Activated naive CD4-positive, alpha-beta T cell treated with anti-CD3 and anti-CD28 coated beads, Interleukin-2, amount 50 U/mL, for 24 hours (primary cell): Measurements from ENCODE around the gene GC.
"Not testable (repeated sequence)": the region's sequence is repeated elsewhere in the genome, so short reads cannot be mapped to it uniquely, and the experiment has no call there.

ENCODE experiments used
- H3K27ac Mint-ChIP-seq: one replicate; pipeline ENCODE4 v1.8.0; 2021; ENCODE audit warnings: mild to moderate bottlenecking, mixed read lengths
- H3K27me3 Mint-ChIP-seq: one replicate; pipeline ENCODE4 v1.8.0; 2021; ENCODE audit warnings: mixed read lengths
- H3K36me3 Mint-ChIP-seq: one replicate; pipeline ENCODE4 v1.8.0; 2021; ENCODE audit warnings: mixed read lengths
- H3K4me1 Mint-ChIP-seq: one replicate; pipeline ENCODE4 v1.8.0; 2021; ENCODE audit warnings: mixed read lengths
- H3K4me3 Mint-ChIP-seq: one replicate; pipeline ENCODE4 v1.8.0; 2021; ENCODE audit warnings: mild to moderate bottlenecking, mixed read lengths
- H3K9me3 Mint-ChIP-seq: one replicate; pipeline ENCODE4 v1.8.0; 2021; ENCODE audit warnings: mixed read lengths

Gene GC

DNA sequence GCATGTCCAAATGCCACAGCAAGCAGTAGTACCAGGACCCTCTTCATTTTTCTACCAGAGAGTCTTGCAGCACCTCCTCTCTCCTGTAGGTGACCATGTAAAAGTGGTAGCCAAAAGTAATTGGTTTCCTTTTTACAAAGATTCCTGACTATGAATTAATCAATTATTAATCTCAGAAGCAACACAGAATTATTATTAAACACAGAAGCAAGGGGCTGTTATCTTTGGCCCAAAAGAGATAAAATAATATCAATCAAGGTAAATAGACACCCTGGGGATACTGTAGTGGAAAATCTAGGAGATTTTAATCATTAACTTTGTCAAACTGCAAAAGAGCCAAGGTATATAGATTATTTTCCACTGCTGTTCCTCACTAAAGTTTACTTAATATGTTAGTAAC lies at the start of gene GC:
Gene GC (minus strand): TSS at position 108 of the 400 bp plus-strand sequence. CDS start 61 bp downstream, at position 47.
- no peak within 1 kb of the TSS for H3K27ac Mint-ChIP-seq
- no peaks in the 10 kb centered on the region for H3K36me3 Mint-ChIP-seq
- H3K9me3 Mint-ChIP-seq: no peaks in the 10 kb centered on the region
- no peaks in the 10 kb centered on the region for H3K4me1 Mint-ChIP-seq
- peaks cover 2% of the 10 kb centered on the region for H3K27me3 Mint-ChIP-seq
- no peak within 1 kb of the TSS for H3K4me3 Mint-ChIP-seq

DNA sequence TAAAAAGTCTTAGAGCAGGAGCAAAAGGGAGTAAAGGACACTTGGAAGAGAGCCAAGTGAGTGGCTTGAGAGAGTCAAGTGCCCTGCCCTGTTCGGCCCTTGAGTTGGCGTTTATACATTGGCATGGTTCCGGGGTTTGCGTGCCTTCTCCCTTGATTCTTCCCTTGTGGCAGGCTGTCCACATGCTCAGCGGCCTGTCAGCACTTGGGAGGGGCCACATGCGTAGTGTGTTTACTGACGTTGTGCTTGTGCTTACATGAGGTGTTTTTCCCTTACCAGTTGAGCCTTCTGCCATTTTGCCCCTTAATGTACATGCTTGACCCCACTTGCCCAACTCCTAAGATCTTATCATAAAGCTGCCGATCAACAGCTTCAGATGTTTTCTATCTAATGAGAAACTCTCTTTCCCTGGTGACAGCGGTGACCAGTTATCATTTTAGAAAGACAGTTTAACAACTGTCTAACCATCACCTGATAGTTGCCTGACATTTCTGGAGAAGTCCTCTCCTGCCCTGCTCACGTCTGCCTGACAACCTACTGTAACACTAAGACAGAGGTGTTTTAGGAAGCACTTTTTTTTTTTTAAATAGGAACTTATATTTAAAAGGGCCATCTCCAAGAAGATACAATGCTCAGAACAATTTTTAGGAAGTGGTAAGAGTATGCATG lies 49.5 kb upstream of the GC start:
- H3K4me1 Mint-ChIP-seq: no peaks in the 10 kb centered on the region

DNA sequence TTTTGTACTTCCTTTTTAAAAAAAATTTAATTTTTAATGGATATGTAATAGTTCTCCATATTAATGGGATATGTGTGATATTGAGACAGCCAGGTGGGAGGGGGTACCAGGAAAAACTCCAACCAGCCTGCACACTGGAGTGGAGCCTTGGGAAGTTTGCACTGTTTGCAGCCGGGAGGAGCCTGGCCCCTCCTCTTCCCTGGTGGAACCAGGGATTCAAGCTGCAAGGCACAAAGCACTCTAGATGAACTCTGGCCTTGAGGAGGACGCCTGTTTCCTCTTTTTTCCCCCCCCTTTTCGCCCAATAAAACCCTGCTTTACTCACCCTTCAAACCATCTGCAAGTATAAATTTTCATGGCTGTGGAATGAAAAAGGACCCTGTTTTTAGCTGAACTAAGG lies 48.2 kb upstream of the GC start:
- no peak overlapping the region for H3K27ac Mint-ChIP-seq
- H3K4me1 Mint-ChIP-seq: no peaks in the 10 kb centered on the region
- H3K4me3 Mint-ChIP-seq: no peak overlapping the region
- no peaks in the 10 kb centered on the region for H3K36me3 Mint-ChIP-seq
- peaks cover 7% of the 10 kb centered on the region for H3K9me3 Mint-ChIP-seq
- no peaks in the 10 kb centered on the region for H3K27me3 Mint-ChIP-seq

More for the DNA sequence above, 49.5 kb upstream of the GC start:
- Mint-ChIP-seq H3K27me3 (peaks cover 1% of the 10 kb centered on the region), H3K9me3 (peaks cover 7% of the 10 kb centered on the region), H3K36me3 (no peaks in the 10 kb centered on the region), H3K4me3 (no peak overlapping the region), H3K27ac (no peak overlapping the region)

DNA sequence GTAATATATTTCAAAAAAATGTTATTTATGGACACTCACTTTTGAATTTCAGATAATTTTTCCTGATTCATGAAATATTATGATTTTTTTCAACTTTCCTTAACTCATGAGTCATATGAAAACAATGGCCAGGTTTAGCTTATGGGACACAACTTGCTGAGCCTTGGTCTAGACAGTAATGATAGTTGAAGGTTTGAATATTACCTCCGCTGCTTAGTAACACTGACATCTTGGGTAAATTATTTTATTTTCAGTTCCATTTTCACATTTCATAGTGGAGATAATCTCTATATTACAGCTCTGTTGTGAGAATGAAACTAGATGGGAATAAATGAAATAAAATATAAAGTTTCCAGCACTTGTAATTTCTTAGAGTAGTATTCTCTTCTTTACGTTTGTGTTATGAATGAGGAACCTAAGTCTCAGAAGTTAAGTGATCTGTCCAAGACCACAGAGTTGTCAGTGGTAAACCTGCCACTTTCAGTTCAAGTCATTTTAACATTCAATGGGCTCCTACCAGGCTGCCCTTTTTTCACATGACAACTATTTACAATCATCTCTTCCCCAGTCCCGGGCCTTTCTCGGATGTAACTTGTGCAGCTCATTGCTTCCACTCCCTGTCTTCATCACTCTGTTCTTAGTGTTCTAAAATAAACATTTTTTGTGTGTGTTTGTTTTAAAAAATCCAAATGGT lies 46.8 kb upstream of the GC start:
- Mint-ChIP-seq H3K4me3 (no peak overlapping the region), H3K9me3 (peaks cover 7% of the 10 kb centered on the region), H3K36me3 (no peaks in the 10 kb centered on the region), H3K27me3 (no peaks in the 10 kb centered on the region), H3K27ac (no peak overlapping the region), H3K4me1 (no peaks in the 10 kb centered on the region)

- Mint-ChIP-seq H3K4me1 (no peaks in the 10 kb centered on the region), H3K4me3 (no peak overlapping the region), H3K27ac (no peak overlapping the region), H3K9me3 (peaks cover 7% of the 10 kb centered on the region), H3K27me3 (no peaks in the 10 kb centered on the region), H3K36me3 (no peaks in the 10 kb centered on the region)
These were observed 44.6 kb upstream of the GC start for GRCh38 chr4:71828470-71828869.

DNA sequence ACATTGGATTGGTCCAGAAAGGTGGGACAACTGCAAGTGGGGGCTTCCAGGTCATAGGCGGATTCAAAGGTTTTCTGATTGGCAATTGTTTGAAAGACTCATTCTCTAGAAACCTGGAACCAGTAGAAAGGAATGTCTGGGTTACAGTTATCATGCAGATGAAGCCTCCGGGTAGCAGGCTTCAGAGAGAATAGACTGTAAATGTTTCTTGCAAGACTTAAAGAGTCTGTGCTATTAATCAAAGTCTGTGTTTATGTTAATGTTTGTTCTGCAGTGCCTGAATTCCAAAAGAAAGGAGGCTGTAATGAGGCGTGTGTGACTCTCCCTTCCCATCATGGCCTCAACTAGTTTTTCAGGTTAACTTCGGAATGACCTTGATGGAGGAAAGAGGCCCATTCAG lies 43.9 kb upstream of the GC start:
- Mint-ChIP-seq H3K4me1 (no peaks in the 10 kb centered on the region), H3K27ac (no peak overlapping the region), H3K4me3 (no peak overlapping the region), H3K27me3 (no peaks in the 10 kb centered on the region), H3K9me3 (peaks cover 7% of the 10 kb centered on the region), H3K36me3 (no peaks in the 10 kb centered on the region)

DNA sequence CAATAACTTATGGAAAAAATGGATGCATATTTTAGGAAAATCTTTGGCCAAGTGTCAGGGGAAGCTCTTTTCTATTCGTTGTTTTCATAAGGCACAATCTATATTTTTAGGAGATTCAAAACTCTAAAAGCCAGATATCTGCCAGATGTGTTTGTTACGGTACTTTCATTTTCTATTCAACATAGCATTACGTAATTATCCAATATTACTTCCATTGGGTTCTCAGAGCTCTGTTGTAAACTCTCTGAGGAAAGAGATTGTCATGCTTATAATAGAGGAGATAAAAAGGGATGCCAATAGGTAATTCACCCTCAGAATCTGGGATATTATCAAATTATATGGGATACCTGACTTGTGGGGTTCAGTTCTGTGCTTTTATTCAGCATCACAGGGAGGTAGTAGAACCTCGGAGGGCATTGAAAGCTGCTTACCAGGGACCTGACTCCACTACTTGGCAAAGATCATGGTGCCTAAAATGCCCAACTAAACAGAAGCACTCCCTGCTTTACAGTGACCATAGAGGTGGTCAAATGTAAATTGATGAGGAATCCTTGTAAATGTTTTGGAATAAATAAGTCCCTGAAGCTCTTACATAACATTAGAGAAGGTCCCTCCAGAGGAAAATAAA lies 32.9 kb upstream of the GC start:
- Mint-ChIP-seq H3K27ac (no peak overlapping the region), H3K27me3 (peaks cover 2% of the 10 kb centered on the region), H3K4me1 (no peaks in the 10 kb centered on the region), H3K36me3 (no peaks in the 10 kb centered on the region), H3K9me3 (no peaks in the 10 kb centered on the region), H3K4me3 (no peak overlapping the region)

- Mint-ChIP-seq H3K27ac (no peak overlapping the region), H3K27me3 (peaks cover 2% of the 10 kb centered on the region), H3K4me1 (no peaks in the 10 kb centered on the region)
These were observed 30.6 kb upstream of the GC start for GRCh38 chr4:71814433-71814832.

DNA sequence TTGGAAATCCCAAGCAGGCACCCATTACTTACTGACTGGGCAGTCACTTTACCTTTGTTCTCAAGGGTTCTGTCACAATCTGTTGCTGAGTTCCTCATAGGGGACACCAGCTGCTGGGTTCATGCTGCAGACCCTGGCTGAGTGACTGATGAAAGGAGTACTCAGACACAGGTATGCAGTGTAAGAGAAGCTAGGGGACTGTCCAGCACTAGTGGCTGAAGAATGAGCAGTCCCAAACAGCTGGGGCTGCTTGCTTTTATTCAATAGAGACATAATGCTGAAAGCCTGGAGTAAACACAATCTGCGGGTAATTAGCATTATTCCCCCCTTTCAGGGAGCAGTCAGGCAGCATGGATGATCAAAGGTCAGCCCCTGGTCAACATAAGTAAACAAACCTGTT lies 25.9 kb upstream of the GC start:
- not testable (repeated sequence) for H3K36me3 Mint-ChIP-seq, H3K4me1 Mint-ChIP-seq, H3K4me3 Mint-ChIP-seq, H3K9me3 Mint-ChIP-seq, H3K27me3 Mint-ChIP-seq, H3K27ac Mint-ChIP-seq

More at GRCh38 chr4:71814433-71814832, 30.6 kb upstream of the GC start:
- no peaks in the 10 kb centered on the region for H3K36me3 Mint-ChIP-seq
- H3K9me3 Mint-ChIP-seq: no peaks in the 10 kb centered on the region
- no peak overlapping the region for H3K4me3 Mint-ChIP-seq

- H3K4me1 Mint-ChIP-seq: no peaks in the 10 kb centered on the region
- no peaks in the 10 kb centered on the region for H3K36me3 Mint-ChIP-seq
These were observed 23.6 kb upstream of the GC start for GRCh38 chr4:71807469-71807868.

DNA sequence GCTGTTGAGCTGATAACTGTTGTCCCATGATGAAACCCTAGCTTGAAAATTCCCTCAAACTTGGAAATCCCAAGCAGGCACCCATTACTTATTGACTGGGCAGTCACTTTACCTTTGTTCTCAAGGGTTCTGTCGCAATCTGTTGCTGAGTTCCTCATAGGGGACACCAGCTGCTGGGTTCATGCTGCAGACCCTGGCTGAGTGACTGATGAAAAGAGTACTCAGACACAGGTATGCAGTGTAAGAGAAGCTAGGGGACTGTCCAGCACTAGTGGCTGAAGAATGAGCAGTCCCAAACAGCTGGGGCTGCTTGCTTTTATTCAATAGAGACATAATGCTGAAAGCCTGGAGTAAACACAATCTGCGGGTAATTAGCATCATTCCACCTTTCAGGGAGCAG lies 21.4 kb upstream of the GC start:
- not testable (repeated sequence) for H3K4me3 Mint-ChIP-seq, H3K4me1 Mint-ChIP-seq, H3K9me3 Mint-ChIP-seq, H3K27me3 Mint-ChIP-seq, H3K36me3 Mint-ChIP-seq, H3K27ac Mint-ChIP-seq

More at GRCh38 chr4:71807469-71807868, 23.6 kb upstream of the GC start:
- Mint-ChIP-seq H3K27me3 (no peaks in the 10 kb centered on the region), H3K9me3 (no peaks in the 10 kb centered on the region), H3K4me3 (no peak overlapping the region), H3K27ac (no peak overlapping the region)

DNA sequence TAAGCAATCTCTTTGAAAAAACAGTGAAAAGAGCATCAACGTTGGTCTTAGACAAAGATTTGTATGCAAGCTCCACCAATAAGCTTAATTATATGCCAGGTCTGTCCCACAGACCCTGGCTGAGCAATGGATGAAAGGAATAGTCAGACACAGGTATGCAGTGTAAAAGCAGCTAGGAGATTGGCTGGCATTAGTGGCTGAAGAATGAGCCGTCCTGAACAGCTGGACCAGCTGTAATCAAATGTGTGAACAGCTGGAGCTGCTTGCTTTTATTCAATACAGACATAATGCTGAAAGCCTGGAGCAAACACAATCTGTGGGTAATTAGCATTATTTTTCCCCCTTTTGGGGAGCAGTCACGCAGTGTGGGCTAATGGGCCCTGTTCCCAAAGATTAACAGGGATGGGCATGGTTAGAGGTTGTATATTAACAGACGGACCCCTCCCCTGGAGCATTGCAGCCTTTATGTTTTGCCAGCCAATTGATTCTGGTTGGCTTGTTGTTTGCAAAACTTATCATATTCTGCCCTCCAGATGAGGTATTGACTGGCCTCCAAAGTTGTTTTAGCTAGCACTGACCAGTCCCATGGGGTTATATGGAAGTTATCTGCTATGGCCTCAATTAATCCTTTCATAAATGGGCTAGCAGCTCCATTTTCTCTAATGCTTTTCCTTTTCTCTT lies 20.3 kb upstream of the GC start:
- H3K9me3 Mint-ChIP-seq, H3K4me3 Mint-ChIP-seq, H3K27me3 Mint-ChIP-seq, H3K36me3 Mint-ChIP-seq, H3K27ac Mint-ChIP-seq, H3K4me1 Mint-ChIP-seq: not testable (repeated sequence)

GRCh38 chr4:71785959-71786358 lies 2.1 kb upstream of the GC start:
- Mint-ChIP-seq H3K27ac (no peak overlapping the region), H3K27me3 (peaks cover 2% of the 10 kb centered on the region), H3K4me1 (no peaks in the 10 kb centered on the region), H3K4me3 (no peak overlapping the region), H3K36me3 (no peaks in the 10 kb centered on the region), H3K9me3 (no peaks in the 10 kb centered on the region)

DNA sequence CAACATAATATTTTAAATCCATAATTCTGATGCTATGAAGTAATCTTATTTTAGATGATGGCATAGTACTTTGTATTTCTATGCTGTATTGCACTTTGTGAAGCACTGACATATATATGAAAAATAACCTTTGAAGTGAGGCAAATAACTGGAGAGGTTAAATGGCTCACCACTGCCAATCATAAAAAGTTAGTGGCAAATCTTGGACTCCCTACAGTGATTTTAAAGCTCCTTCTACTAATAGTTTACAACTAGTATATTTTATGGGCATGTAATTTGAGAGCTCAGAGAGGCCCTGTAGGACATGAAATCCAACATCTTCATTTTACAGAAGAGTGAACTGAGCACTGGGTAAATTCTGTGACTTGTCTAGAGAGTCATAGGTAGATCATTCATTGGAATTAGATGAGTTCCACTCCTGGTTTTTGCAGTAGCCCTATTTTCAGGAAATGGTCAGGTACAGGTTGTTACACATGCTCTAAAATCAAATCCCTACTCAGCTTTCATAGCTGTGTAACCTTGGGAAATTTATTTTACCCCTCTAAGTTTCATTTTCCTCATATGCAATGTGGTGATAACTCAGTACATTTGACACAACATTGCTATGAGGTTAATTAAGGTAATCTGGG lies 804 bp upstream of the GC start:
- Mint-ChIP-seq H3K27ac (no peak overlapping the region), H3K9me3 (no peaks in the 10 kb centered on the region), H3K4me1 (no peaks in the 10 kb centered on the region), H3K4me3 (no peak overlapping the region), H3K27me3 (peaks cover 2% of the 10 kb centered on the region), H3K36me3 (no peaks in the 10 kb centered on the region)

DNA sequence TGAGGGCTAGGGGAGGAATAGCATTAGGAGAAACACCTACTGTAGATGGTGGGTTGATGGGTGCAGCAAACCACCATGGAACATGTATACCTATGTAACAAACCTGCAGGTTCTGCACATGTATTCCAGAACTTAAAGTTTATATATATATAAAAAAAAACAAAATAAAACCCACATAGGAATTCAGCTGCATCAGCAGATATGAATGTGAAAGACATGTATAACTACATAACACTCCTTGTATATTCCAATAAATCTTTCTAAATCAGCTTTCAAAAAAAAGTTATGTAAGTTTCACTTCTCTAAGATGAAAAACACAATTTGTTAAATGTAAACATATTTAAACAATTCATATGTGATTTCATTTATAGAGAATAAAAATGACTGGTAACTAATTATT lies 6.0 kb downstream of the GC start:
- H3K4me1 Mint-ChIP-seq: no peaks in the 10 kb centered on the region
- no peaks in the 10 kb centered on the region for H3K36me3 Mint-ChIP-seq
- H3K9me3 Mint-ChIP-seq: no peaks in the 10 kb centered on the region
- H3K27me3 Mint-ChIP-seq: peaks cover 5% of the 10 kb centered on the region
- H3K27ac Mint-ChIP-seq: no peak overlapping the region
- H3K4me3 Mint-ChIP-seq: no peak overlapping the region
